HFF-Myc (cell line): ENCODE results near the gene DHRS2.
"Not testable (repeated sequence)": the region's sequence is repeated elsewhere in the genome, so short reads cannot be mapped to it uniquely, and the experiment has no call there.

Experiments used
- DNase-seq: peaks from one replicate; pipeline ENCODE4 v3.0.0-alpha.2; 2011; ENCODE audit warnings: low read depth; ENCODE audit errors: extremely low read depth
- H3K4me3 ChIP-seq: replicated peaks from 2 replicates; pipeline ENCODE4 v1.5.1; 2011; ENCODE audit warnings: low read depth, mild to moderate bottlenecking, control low read depth, low read length
- TF ChIP-seq, protein P1 (sequence below): IDR thresholded peaks from 2 replicates; pipeline ENCODE4 v1.5.1; 2012; ENCODE audit warnings: mild to moderate bottlenecking, low read depth, low read length, control low read depth; ENCODE audit errors: missing control alignments

DHRS2 gene

DNA sequence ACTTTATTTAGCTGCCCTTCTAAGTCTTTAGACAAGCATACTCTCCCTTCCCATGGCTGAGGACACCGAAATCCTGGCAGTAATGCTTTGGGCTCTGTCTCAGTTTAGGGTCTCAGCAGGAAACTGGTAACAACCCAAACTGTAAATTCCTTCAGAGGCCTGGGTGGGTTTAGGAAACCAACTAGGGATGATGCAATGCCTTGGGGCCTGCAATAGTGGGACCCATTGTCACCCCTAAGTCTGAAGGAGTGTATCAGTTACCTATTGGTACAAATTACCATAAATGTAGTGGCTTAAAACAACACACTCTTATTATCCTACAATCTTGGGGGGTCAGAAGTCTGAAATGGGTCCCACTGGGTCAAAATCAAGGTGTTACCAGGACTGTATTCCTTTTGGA is 36.0 kb downstream of the DHRS2 start:
- TF ChIP-seq, protein P1, sequence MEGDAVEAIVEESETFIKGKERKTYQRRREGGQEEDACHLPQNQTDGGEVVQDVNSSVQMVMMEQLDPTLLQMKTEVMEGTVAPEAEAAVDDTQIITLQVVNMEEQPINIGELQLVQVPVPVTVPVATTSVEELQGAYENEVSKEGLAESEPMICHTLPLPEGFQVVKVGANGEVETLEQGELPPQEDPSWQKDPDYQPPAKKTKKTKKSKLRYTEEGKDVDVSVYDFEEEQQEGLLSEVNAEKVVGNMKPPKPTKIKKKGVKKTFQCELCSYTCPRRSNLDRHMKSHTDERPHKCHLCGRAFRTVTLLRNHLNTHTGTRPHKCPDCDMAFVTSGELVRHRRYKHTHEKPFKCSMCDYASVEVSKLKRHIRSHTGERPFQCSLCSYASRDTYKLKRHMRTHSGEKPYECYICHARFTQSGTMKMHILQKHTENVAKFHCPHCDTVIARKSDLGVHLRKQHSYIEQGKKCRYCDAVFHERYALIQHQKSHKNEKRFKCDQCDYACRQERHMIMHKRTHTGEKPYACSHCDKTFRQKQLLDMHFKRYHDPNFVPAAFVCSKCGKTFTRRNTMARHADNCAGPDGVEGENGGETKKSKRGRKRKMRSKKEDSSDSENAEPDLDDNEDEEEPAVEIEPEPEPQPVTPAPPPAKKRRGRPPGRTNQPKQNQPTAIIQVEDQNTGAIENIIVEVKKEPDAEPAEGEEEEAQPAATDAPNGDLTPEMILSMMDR: no peak
- no peak for DNase-seq

DNA sequence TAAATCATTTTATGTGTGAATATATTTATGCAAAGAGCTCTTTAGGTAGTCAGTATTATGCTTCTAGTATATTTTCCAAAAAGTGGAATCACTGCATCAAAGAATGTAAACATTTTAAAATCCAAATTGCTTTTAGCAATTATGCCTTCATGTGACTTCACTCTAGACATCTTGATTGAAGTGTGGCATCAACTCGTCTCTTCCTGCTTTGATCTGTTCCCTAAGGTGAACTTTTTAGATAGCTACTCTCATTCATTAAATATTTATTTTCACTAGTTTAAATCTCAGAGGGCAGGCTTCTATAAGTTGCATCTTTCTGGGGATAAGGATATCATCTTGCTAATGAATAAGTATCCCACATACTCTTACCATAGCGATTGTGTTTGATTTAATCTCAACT is 39.2 kb downstream of the DHRS2 start:
- TF ChIP-seq, protein P1: no peak
- DNase-seq: no peak
- H3K4me3 ChIP-seq: no peak overlapping the region

More for the DNA sequence above, 36.0 kb downstream of the DHRS2 start:
- H3K4me3 ChIP-seq: no peak overlapping the region

DNA sequence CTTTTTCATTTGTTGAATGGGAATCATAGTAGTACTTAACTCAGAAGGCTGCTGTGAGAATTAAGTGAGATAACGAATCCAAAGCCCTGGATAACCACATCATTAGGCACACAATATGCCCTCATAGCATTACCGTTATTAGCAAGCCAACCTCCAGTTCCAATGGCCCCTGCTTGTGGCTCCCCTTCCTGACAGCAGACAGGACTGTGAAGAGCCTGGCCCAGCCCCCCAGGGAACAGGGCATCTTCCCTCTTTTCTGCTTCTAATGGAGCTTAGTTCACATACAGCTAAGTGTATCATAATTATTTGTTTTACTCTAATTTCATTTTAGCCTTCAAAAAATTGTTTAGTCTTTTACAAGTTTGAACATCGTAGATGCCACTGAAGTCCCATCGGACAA is 39.7 kb downstream of the DHRS2 start:
- H3K4me3 ChIP-seq: no peak overlapping the region
- no peak for DNase-seq
- TF ChIP-seq, protein P1: no peak

DNA sequence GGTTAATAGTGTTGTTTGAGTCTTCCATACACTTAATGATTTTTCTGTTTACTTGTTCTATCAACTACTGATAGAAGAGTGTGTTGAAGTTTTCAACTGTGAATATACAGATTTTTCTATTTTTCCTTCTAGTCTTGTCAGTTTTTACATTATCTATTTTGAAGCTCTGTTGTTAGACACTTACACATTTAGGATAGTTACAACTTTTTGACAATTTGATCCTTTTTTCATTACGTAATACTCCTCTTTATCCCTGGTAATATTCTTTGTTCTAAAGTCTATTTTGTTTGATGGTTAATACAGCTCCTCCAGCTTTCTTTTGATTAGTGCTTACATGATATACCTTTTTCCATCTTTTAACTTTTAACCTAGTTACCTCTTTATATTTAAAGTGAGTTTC is 45.2 kb downstream of the DHRS2 start:
- H3K4me3 ChIP-seq: no peak overlapping the region
- TF ChIP-seq, protein P1: no peak
- no peak for DNase-seq

DNA sequence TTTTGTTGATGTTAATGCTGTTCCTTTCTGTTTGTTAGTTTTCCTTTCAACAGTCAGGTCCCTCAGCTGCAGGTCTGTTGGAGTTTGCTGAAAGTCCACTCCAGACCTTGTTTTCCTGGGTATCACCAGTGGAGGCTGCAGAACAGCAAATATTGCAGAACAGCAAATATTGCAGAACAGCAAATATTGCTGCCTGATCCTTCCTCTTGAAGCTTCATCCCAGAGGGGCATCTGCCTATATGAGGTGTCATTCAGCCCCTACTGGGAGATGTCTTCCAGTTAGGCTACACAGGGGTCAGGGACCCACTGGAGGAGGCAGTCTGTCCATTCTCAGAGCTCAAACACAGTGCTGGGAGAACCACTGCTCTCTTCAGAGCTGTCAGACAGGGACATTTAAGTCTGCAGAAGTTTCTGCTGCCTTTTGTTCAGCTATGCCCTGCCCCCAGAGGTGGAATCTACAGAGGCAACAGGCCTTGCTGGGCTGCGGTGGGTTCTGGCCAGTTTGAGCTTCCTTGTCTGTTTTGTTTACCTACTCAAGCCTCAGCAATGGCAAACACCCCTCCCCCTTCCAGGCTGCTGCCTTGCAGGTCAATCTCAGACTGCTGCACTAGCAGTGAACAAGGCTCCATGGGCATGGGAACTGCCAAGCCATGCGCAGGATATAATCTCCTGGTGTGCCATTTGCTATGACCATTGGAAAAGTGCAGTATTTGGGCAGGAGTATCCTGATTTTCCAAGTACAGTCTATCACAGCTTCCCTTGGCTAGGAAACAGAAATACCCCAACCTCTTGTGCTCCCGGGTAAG is 53.7 kb downstream of the DHRS2 start:
- not testable (repeated sequence) for DNase-seq, H3K4me3 ChIP-seq

DNA sequence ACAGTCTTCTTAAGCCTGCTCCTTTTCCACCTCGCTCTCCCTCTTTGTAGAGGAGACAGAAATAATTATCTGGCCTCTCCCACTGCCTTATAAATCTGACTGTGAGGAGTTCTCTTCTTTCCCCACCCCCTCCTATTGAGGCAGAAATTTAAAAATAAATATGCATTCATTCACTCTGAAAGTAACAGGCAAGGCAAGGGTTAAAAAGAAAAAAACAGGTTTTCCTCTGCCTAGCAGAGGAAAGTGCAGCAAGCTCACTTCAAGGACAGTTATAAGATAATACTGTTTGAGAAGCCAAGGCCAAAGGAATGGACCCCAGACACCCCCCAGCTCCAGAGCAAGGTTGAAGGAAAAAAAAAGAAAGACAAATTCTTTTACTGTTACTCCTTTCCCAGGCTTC is 56.3 kb downstream of the DHRS2 start:
- no peak overlapping the region for H3K4me3 ChIP-seq
- TF ChIP-seq, protein P1: no peak
- no peak for DNase-seq

DNA sequence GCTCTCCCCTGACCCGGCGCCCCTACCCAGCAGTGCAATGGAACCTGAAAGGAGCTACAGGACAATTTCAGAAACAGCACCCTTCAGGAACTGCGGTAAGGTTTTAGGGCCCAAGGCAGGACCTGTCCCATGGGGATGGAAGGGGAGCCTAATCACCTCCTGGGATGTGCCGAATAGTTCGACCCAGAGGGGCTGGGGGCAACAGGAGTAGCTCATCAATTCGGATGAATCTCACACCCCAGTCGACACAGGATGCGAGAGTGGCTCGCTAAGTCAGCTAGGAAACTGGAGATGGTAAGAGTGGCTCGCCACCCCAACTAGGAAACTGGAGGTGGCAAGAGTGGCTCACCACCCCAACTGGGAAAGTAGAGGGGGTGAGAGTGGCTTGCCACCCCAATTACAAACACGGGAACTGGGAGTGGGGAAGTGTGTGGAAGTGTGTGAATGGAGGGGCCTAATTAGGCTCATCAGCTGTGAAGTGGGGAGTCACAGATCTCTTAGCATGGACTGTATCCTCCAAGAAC is 57.1 kb downstream of the DHRS2 start:
- TF ChIP-seq, protein P1: no peak
- no peak for DNase-seq
- no peak overlapping the region for H3K4me3 ChIP-seq
